Stomach (tissue), 4 donors: Measurements from ENCODE around the gene MTRFR.

Experiments
- CTCF ChIP-seq, 7 experiments: fragments of 450-650 bp in 4 of 7; fragments of 200-600 bp in 3 of 7; sonication (generic) in 3 of 7; IDR thresholded peaks; one replicate each; pipeline ENCODE4 v1.5.1; 2016 to 2019; ENCODE audit warnings: antibody characterized with exemption in 7 of 7, control low read depth in 2 of 7, mild to moderate bottlenecking in 1 of 7
- POLR2A ChIP-seq, 4 donors: fragments of 450-650 bp; IDR thresholded peaks; one replicate each; pipeline ENCODE4 v1.6.1; 2016; ENCODE audit warnings: antibody characterized with exemption in 4 of 4, control low read depth in 2 of 4, mild to moderate bottlenecking in 1 of 4, moderate library complexity in 1 of 4

GRCh38 chr12:123264642-123265041 lies 31.4 kb downstream of the MTRFR start:
- no peak for TF ChIP-seq CTCF (IDR thresholded peaks at IDR 0.05)
- no peak for TF ChIP-seq POLR2A (IDR thresholded peaks at IDR 0.05)
